HepG2 (cell line): ENCODE measurements around the gene KCNMA1. TPM values are rescaled to one million over a fixed set of nuclear protein-coding genes. Genes with fewer than 3 reads are reported as not detected.

Source experiments
- ATAC-seq: fragments of 200-7000 bp; cut with Tn5 transposase; 3 replicates; pipeline ENCODE4 v1.9.1; 2020; ENCODE audit warnings: mild to moderate bottlenecking, moderate library complexity
- BruUV-seq: library from RNA; stranded (reverse); fragments of 400-500 nt; replicated peaks from 2 replicates; lab custom pipeline; 2021; lab: Mats Ljungman, UMichigan
- CTCF ChIA-PET: fragments of 300-600 bp; formaldehyde crosslinking; extraction: SDS; loops from one replicate; lab custom pipeline; 2021; ENCODE audit warnings: low total read pairs, inconsistent platforms, low intra/inter-chr PET ratio; lab: Yijun Ruan, JAX
- POLR2A ChIA-PET: fragments of 350-600 bp; sonication (Branson Sonifier 250); formaldehyde crosslinking; loops from one replicate; lab custom pipeline; 2020; ENCODE audit warnings: antibody characterized with exemption, inconsistent platforms; lab: Yijun Ruan, JAX
- DNase-seq: peaks from one replicate; pipeline ENCODE4 v3.0.0-alpha.2; 2015; ENCODE audit warnings: low spot score
- FAIRE-seq: peaks from 3 replicates; lab custom pipeline; 2011; peaks lifted over from hg19 to GRCh38; lab: Jason Lieb, UNC
- H2AFZ ChIP-seq: one replicate; pipeline ENCODE4 v1.6.1; 2011; ENCODE audit warnings: low read length, inconsistent platforms
- H3K27ac ChIP-seq: fragments of 300-600 bp; 3 replicates; pipeline ENCODE4 v1.8.0; 2011; ENCODE audit warnings: mixed run types, mild to moderate bottlenecking, mixed read lengths, low read length, inconsistent platforms; ENCODE audit not compliant: insufficient read depth; ENCODE audit errors: extremely low read length
- H3K27me3 ChIP-seq, 2 experiments: fragments of 200-600 bp in 1 of 2; 2 replicates in 1 of 2; 3 replicates in 1 of 2; pipeline versions ENCODE4 v1.6.0 to v1.8.0; 2011; ENCODE audit warnings: low read length in 2 of 2, mild to moderate bottlenecking in 2 of 2, moderate library complexity in 2 of 2, inconsistent platforms in 1 of 2; ENCODE audit not compliant: insufficient read depth in 2 of 2, control insufficient read depth in 1 of 2
- H3K36me3 ChIP-seq, 2 experiments: fragments of 200-600 bp in 1 of 2; replicated peaks in 1 of 2; 2 replicates in 1 of 2; 3 replicates in 1 of 2; pipeline versions ENCODE4 v1.5.1 to v1.8.0; 2011; ENCODE audit warnings: low read length in 2 of 2, inconsistent platforms in 1 of 2; ENCODE audit not compliant: insufficient read depth in 2 of 2, control insufficient read depth in 1 of 2
- H3K4me1 ChIP-seq: 2 replicates; pipeline ENCODE4 v1.5.1; 2012; ENCODE audit warnings: low read length, inconsistent platforms; ENCODE audit not compliant: insufficient read depth
- H3K4me2 ChIP-seq: 2 replicates; pipeline ENCODE4 v1.6.0; 2011; ENCODE audit warnings: low read depth, low read length, inconsistent platforms
- H3K4me3 ChIP-seq, 3 experiments: fragments of 200-600 bp in 1 of 3; sonication (generic), shearing (Covaris generic) in 1 of 3; replicated peaks in 1 of 3; 2 replicates each; pipeline ENCODE4 v1.5.1; 2011 to 2016; ENCODE audit warnings: low read length in 3 of 3, inconsistent platforms in 2 of 3, low read depth in 2 of 3, mild to moderate bottlenecking in 2 of 3, control low read depth in 1 of 3, mixed read lengths in 1 of 3; ENCODE audit not compliant: insufficient read depth in 1 of 3
- H3K79me2 ChIP-seq: one replicate; pipeline ENCODE4 v1.6.1; 2011; ENCODE audit warnings: low read length, inconsistent platforms; ENCODE audit not compliant: insufficient read depth
- H3K9ac ChIP-seq: 2 replicates; pipeline ENCODE4 v1.6.0; 2011; ENCODE audit warnings: mild to moderate bottlenecking, low read depth, low read length, inconsistent platforms; ENCODE audit not compliant: insufficient read depth
- H3K9me3 ChIP-seq: 2 replicates; pipeline ENCODE4 v1.5.1; 2012; ENCODE audit warnings: mild to moderate bottlenecking, low read length
- H4K20me1 ChIP-seq: 2 replicates; pipeline ENCODE4 v1.6.0; 2011; ENCODE audit warnings: inconsistent platforms, mild to moderate bottlenecking, low read length, moderate library complexity; ENCODE audit not compliant: insufficient read depth
- CBX5 ChIP-seq: sonication (generic); formaldehyde crosslinking; IDR thresholded peaks from 2 replicates; pipeline ENCODE4 v1.4.0; 2020; ENCODE audit warnings: missing genetic modification reagents, borderline replicate concordance
- KLF6 ChIP-seq: IDR thresholded peaks from 2 replicates; pipeline ENCODE4 v1.8.0; 2016; ENCODE audit warnings: missing biosample characterization, missing genetic modification reagents
- PAF1 ChIP-seq: IDR thresholded peaks from 2 replicates; pipeline ENCODE4 v1.6.1; 2016; ENCODE audit warnings: missing genetic modification reagents, missing compliant biosample characterization
- YEATS4 ChIP-seq: sonication (generic); formaldehyde crosslinking; IDR thresholded peaks from 2 replicates; pipeline ENCODE4 v1.4.0; 2020; ENCODE audit warnings: missing genetic modification reagents, borderline replicate concordance
- ZBTB46 ChIP-seq: sonication (generic); formaldehyde crosslinking; IDR thresholded peaks from 2 replicates; pipeline ENCODE4 v1.4.0; 2020; ENCODE audit warnings: mild to moderate bottlenecking, missing genetic modification reagents, borderline replicate concordance
- ZNF432 ChIP-seq: sonication (generic); formaldehyde crosslinking; IDR thresholded peaks from 2 replicates; pipeline ENCODE4 v1.5.0; 2020; ENCODE audit warnings: missing genetic modification reagents, mild to moderate bottlenecking, borderline replicate concordance
- ZNF713 ChIP-seq: sonication (generic); formaldehyde crosslinking; IDR thresholded peaks from 2 replicates; pipeline ENCODE4 v1.4.0; 2020; ENCODE audit warnings: mild to moderate bottlenecking, missing genetic modification reagents
- WGBS: methylation state at CpG from one replicate; pipeline ENCODE4 v1.1.6; 2017; ENCODE audit warnings: low lambda C conversion rate; 5-methylcytosine and 5-hydroxymethylcytosine counted together
- in situ Hi-C: cut with HindIII; loops from 2 replicates; pipeline ENCODE4 v1.10.0; 2017; ENCODE audit warnings: low pct_unique_long_range_greater_than_20kb; ENCODE audit not compliant: extremely low pct_ligation_motif_present
- intact Hi-C: fragments of 100-400 bp; cut with micrococcal nuclease; formaldehyde crosslinking; loops from one replicate; pipeline ENCODE4 v1.10.0; 2022; ENCODE audit not compliant: unreplicated experiment
- polyA plus RNA-seq, 8 experiments: library from polyadenylated mRNA; depleted of rRNA in 3 of 8; stranded (reverse) in 7 of 8; unstranded in 1 of 8; fragments of >200 nt; fragmentation: Illumina TruSeq in 4 of 8; extraction: Trizol in 4 of 8; gene quantifications; 2 replicates each; pipeline versions ENCODE4 v1.2.1 to v1.2.3, GENCODE V29; 2011 to 2016; ENCODE audit warnings: low read depth in 4 of 8, missing spikeins in 1 of 8, mixed read lengths in 1 of 8; ENCODE audit not compliant: insufficient read depth in 1 of 8
- total RNA-seq, 5 experiments: library from RNA; depleted of rRNA; stranded (reverse); fragments of >200 nt; fragmentation: Illumina TruSeq; extraction: Trizol; gene quantifications; 2 replicates each; pipeline ENCODE4 v1.2.3, GENCODE V29; 2016; ENCODE audit warnings: low read depth in 1 of 5

The KCNMA1 gene
- total and polyA plus RNA-seq, 2 of the 13 experiments (the other 11 are each of a cell fraction or from before 2014, with no cell fraction given), result 0.02 TPM; not detected in 1

GRCh38 chr10:77037735-77038403 lies 599.7 kb downstream of the KCNMA1 start:
- FAIRE-seq (no peak), DNase-seq (no peak), ATAC-seq (no peak)
- Histone ChIP-seq H3K4me2 (no peak overlapping the region), H3K36me3 (no peaks in the 10 kb centered on the region), H3K27ac (no peak overlapping the region), H2AFZ (no peak overlapping the region), H3K9me3 (no peaks in the 10 kb centered on the region), H4K20me1 (no peaks in the 10 kb centered on the region), H3K27me3 (peaks cover 0 to 9% of the 10 kb centered on the region in 2 experiments; a peak in 1 of 5 replicates), H3K4me1 (no peaks in the 10 kb centered on the region), H3K79me2 (no peaks in the 10 kb centered on the region), H3K4me3 (no peak overlapping the region), H3K9ac (no peak overlapping the region)
- intact Hi-C loops, result loop anchor here (1.0 kb wide), 1 partner anchor 74 kb away; no protein-coding TSS in a partner anchor
- CTCF ChIA-PET, result no interaction called here
- TF ChIP-seq YEATS4 (CRISPR knock-in tag) (no peak), ZNF713 (no peak), ZNF432 (CRISPR knock-in tag) (no peak), KLF6 (CRISPR knock-in tag) (no peak), ZBTB46 (CRISPR knock-in tag) (no peak), PAF1 (no peak), CBX5 (CRISPR knock-in tag) (no peak)
- WGBS, result 15% methylated on average over 5 of the region's 8 CpGs
- in situ Hi-C loops, result no loop called here
- BruUV-seq, result no TSS peak
- POLR2A ChIA-PET, result no interaction called here
